Calu3 (cell line): ENCODE data around the gene SORCS1. TPM values are rescaled to one million over a fixed set of nuclear protein-coding genes. Genes with fewer than 3 reads are reported as not detected.

Source experiments
- BruUV-seq: library from RNA; stranded (reverse); fragments of 400-500 nt; replicated peaks from 2 replicates; lab custom pipeline; 2021; lab: Mats Ljungman, UMichigan
- CTCF ChIA-PET: fragments of 300-600 bp; sonication (Branson Sonifier 250); formaldehyde crosslinking; loops from one replicate; lab custom pipeline; 2022; ENCODE audit warnings: antibody characterized with exemption; lab: Charles Lee
- DNase-seq: peaks from one replicate; pipeline ENCODE4 v3.0.0; 2022
- H3K27ac Mint-ChIP-seq: one replicate; pipeline ENCODE4 v1.8.0; 2022; ENCODE audit warnings: mixed read lengths; ENCODE audit not compliant: unreplicated experiment
- H3K27me3 Mint-ChIP-seq: one replicate; pipeline ENCODE4 v1.8.0; 2022; ENCODE audit warnings: mixed read lengths; ENCODE audit not compliant: unreplicated experiment
- H3K36me3 Mint-ChIP-seq: one replicate; pipeline ENCODE4 v1.8.0; 2022; ENCODE audit warnings: mild to moderate bottlenecking, moderate library complexity, mixed read lengths; ENCODE audit not compliant: insufficient read depth, unreplicated experiment
- H3K4me1 Mint-ChIP-seq: one replicate; pipeline ENCODE4 v1.8.0; 2022; ENCODE audit warnings: mild to moderate bottlenecking, low read depth, mixed read lengths; ENCODE audit not compliant: unreplicated experiment
- H3K4me3 Mint-ChIP-seq: one replicate; pipeline ENCODE4 v1.8.0; 2022; ENCODE audit warnings: mild to moderate bottlenecking, low read depth, moderate library complexity, mixed read lengths; ENCODE audit not compliant: unreplicated experiment
- H3K9me3 Mint-ChIP-seq: one replicate; pipeline ENCODE4 v1.8.0; 2022; ENCODE audit warnings: low read depth, mixed read lengths; ENCODE audit not compliant: unreplicated experiment
- intact Hi-C: fragments of 100-400 bp; cut with micrococcal nuclease; formaldehyde crosslinking; loops from one replicate; pipeline ENCODE4 v1.10.0; 2022; ENCODE audit not compliant: unreplicated experiment
- total RNA-seq: library from RNA; stranded (reverse); gene quantifications from 2 replicates; pipeline ENCODE4 v1.2.3, GENCODE V29; 2022
- TF ChIP-seq, protein P1 (sequence below): fragments of 200-600 bp; IDR thresholded peaks from one replicate; pipeline ENCODE4 v1.8.0; 2022; ENCODE audit warnings: antibody characterized with exemption; ENCODE audit not compliant: unreplicated experiment

Gene SORCS1
- total RNA-seq, 1 experiment from 2014 or later = not detected

DNA sequence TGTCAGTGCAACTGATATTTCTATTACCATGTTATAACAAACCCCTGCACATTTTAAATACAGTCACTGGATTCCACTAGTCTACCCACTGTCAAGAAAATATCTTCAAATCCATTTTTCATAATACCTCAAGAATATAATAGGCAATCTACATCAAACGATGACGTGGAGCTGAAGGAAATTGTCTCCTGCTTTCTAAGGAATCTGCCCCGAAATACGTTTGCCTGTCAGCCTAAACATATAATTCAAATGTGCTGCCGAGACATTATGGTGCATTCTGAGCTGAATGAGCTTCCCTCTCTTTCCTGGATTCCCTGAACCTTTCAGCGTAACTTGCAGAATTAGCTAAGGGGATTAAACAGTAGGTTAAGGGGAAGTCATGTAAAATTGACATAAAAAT is 306.8 kb downstream of the SORCS1 start:
- H3K4me3 Mint-ChIP-seq = no peak overlapping the region
- DNase-seq = no peak
- no peak overlapping the region for H3K27ac Mint-ChIP-seq
- H3K9me3 Mint-ChIP-seq = peaks cover 7% of the 10 kb centered on the region
- H3K36me3 Mint-ChIP-seq = no peaks in the 10 kb centered on the region
- BruUV-seq = no TSS peak
- CTCF ChIA-PET = no interaction called here
- TF ChIP-seq, protein P1, sequence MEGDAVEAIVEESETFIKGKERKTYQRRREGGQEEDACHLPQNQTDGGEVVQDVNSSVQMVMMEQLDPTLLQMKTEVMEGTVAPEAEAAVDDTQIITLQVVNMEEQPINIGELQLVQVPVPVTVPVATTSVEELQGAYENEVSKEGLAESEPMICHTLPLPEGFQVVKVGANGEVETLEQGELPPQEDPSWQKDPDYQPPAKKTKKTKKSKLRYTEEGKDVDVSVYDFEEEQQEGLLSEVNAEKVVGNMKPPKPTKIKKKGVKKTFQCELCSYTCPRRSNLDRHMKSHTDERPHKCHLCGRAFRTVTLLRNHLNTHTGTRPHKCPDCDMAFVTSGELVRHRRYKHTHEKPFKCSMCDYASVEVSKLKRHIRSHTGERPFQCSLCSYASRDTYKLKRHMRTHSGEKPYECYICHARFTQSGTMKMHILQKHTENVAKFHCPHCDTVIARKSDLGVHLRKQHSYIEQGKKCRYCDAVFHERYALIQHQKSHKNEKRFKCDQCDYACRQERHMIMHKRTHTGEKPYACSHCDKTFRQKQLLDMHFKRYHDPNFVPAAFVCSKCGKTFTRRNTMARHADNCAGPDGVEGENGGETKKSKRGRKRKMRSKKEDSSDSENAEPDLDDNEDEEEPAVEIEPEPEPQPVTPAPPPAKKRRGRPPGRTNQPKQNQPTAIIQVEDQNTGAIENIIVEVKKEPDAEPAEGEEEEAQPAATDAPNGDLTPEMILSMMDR = no peak
- no peaks in the 10 kb centered on the region for H3K4me1 Mint-ChIP-seq
- H3K27me3 Mint-ChIP-seq = no peaks in the 10 kb centered on the region
- intact Hi-C loops = no loop called here

DNA sequence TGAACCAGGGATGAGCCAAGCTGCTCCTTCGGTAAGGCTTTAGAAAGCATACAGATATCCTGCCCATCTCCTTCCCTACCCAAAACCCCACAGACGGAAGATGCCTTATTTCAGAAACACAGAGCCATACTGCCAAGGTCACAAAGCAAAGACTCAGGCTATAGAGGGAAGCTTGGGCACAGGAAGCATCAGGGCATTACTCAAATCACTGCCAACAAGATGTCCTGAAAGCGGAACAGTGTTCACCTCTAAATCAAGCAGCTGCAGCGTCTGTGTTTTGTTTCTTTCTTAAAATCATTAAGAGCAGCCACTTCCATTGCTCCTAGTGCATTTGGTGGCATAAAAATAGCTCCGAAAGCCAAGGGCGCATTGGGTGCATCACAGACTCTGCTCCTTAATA is 307.3 kb downstream of the SORCS1 start:
- CTCF ChIA-PET = no interaction called here
- Mint-ChIP-seq H3K36me3 (no peaks in the 10 kb centered on the region), H3K4me3 (no peak overlapping the region), H3K27me3 (no peaks in the 10 kb centered on the region), H3K9me3 (peaks cover 7% of the 10 kb centered on the region), H3K4me1 (no peaks in the 10 kb centered on the region), H3K27ac (no peak overlapping the region)
- no peak for DNase-seq
- intact Hi-C loops = no loop called here
- TF ChIP-seq, protein P1 = no peak
- no TSS peak for BruUV-seq

DNA sequence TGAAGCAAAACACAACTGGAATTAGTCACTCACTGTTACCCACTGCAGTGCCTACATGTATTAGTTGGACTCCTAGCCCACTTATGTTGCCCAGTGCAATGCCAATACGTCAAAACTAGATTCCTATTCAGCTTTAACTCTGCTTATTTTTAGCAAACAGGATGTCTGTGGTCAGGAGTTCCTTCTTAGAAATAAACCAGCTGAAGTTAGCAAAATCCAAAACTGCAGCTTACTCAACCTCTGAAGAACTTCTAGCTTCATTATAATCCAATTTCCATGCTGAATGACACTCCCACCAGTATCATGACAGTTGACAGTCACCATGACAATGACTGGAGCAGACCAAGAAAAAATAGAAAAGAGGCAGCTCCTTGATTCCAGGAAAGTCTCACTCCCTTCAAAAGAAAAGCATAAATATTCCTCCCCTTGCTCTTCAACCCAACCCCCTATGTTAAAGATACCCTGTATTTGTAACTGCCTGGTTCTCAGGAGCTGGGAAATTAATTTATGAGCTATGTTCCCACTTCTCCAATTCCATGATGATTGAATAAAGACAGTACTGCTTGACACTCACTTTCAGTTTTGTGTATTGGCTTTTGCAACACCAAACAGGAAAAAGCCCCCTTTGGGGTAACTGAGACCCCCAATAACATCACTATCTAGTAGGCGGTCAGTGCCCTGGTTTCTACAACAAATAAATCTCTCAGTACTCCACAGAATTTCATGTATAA is 327.4 kb downstream of the SORCS1 start:
- no TSS peak for BruUV-seq
- TF ChIP-seq, protein P1 = no peak
- Mint-ChIP-seq H3K27me3 (no peaks in the 10 kb centered on the region), H3K36me3 (no peaks in the 10 kb centered on the region), H3K27ac (no peak overlapping the region), H3K4me3 (no peak overlapping the region), H3K9me3 (peaks cover 4% of the 10 kb centered on the region), H3K4me1 (no peaks in the 10 kb centered on the region)
- no peak for DNase-seq
- intact Hi-C loops = no loop called here
- CTCF ChIA-PET = no interaction called here

DNA sequence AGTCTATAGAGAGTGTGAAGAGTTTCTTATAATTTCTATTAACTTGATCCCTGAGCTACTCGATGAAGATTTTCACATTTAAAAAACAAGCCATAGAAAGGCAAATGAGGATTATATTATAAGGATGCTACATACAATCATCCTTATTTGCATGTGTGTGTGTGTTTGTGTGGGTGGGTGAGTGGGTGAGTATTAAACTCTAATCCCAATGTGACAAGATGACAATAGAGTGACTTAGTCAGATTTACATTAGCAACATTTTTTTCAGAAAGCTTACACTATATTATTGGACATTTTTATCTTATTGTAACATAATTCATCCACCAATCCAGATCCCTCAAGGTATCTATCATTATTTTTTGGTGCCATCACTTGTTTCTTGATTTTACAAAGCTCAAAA is 331.7 kb downstream of the SORCS1 start:
- DNase-seq = no peak
- H3K9me3 Mint-ChIP-seq = peaks cover 4% of the 10 kb centered on the region
- intact Hi-C loops = no loop called here
- BruUV-seq = no TSS peak
- no peaks in the 10 kb centered on the region for H3K36me3 Mint-ChIP-seq
- CTCF ChIA-PET = no interaction called here
- no peaks in the 10 kb centered on the region for H3K4me1 Mint-ChIP-seq
- H3K4me3 Mint-ChIP-seq = no peak overlapping the region
- no peaks in the 10 kb centered on the region for H3K27me3 Mint-ChIP-seq
- TF ChIP-seq, protein P1 = no peak
- H3K27ac Mint-ChIP-seq = no peak overlapping the region
